Islet precursor cell (in vitro differentiated cells): Measurements from ENCODE around the gene TMA7B.
"Not testable (repeated sequence)": the region's sequence is repeated elsewhere in the genome, so short reads cannot be mapped to it uniquely, and the experiment has no call there.

Experiments used
- DNase-seq: peaks from one replicate; pipeline ENCODE4 v3.0.0-alpha.2; 2018

TMA7B gene

DNA sequence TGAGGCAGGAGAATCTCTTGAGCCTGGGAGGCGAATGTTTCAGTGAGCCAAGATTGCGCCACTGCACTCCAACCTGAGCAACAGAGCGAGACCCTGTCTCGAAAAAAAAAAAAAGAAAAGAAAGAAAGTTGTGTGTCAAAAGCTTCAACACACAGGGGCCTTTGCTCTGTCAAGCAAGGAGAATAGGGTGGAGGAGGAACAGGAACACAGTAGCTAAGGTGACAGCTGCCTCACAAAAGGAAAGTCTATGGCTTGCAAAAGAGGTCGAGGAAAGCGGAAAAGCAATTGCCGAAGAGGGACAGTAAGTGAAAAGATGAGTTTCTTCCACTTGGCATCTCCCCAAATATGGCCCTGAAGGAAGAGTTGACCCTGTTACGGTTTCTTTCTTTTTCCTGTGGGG is 26.5 kb upstream of the TMA7B start:
- DNase-seq, result no peak

DNA sequence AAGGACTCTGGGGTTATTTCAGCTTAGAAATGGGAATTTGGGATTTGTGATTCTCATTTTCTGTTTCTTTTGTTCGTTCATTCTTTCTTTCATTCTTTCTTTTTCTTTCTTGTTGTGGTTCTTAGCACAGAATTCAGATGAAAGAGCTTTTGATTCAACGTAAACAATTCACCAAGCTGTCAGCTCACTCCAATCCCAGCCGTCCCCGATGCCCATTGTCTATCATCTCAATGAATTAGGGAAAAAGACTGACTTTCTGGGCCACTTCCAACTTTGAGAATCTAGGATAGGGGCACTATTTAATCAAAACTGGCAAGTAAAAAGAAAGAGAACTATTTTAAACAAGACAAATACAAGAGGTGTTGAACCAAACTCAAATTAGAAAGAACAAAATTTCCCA is 25.1 kb upstream of the TMA7B start:
- DNase-seq, result no peak

DNA sequence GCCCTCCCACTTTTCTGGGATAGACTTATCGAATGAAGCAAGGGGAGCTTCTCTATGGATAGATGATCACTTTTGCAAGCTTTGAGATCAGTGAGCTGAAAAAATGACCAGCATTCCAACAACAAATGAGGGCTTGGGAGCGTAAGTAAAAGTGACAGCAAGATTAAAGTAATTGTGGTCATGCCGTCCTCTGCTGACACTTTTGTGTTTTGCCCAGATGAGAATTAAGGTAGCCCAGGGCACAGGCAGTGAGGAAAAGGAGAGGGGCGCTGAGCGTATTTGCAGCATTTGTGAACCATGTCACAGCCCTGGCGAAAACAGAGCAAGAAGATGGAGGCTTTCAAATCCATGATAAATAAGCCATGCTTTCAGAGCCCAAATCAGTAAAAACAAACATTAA is 24.6 kb upstream of the TMA7B start:
- no peak for DNase-seq

DNA sequence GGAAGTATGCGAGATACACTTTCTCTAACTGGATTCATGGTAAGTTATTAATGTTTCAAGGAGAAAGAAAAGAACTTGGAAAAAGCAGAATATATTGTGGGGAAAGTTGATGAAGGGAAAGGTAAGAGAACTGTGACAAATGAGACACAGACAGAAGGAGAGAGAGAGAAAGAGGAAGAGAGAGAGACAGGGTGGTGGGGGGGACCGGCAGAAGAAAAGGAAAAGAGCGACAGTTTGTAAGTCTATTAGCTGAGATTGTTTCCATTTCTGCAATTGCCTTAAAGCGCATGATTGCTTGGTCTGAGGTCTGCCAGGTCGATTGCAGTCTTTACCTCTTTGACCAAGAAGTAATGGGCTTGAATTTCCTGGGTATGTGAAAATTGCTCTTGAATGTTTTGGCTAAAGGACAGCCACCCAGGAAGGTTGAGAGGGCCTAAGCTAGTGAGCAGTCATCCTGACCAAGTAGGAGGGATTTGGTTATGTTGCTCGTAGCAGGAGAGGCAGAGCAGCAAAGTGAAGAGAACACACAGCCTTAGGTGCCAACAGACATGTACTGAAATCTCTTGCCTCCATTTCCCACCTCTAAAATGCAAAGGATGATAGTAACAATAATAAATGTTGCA is 23.6 kb upstream of the TMA7B start:
- DNase-seq, result no peak

DNA sequence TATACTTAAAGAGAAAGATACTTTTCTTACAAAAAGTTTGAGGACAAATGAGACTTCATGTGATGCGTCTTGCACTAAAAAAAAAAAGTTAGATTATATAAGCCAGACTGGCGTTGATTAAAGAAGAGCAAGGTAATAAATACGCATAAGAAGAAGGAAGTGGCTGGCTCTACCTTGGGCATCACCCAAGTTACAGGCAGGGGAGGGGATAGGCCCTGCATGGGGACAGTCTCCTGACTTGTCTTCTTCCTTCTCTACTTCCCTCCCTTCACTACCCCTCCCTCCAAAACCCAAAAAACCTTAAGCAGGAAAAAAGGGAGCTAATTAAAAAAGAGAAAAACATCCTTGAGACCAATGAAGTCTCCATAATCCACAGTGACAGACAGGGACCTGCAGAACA is 22.3 kb upstream of the TMA7B start:
- DNase-seq, result no peak

DNA sequence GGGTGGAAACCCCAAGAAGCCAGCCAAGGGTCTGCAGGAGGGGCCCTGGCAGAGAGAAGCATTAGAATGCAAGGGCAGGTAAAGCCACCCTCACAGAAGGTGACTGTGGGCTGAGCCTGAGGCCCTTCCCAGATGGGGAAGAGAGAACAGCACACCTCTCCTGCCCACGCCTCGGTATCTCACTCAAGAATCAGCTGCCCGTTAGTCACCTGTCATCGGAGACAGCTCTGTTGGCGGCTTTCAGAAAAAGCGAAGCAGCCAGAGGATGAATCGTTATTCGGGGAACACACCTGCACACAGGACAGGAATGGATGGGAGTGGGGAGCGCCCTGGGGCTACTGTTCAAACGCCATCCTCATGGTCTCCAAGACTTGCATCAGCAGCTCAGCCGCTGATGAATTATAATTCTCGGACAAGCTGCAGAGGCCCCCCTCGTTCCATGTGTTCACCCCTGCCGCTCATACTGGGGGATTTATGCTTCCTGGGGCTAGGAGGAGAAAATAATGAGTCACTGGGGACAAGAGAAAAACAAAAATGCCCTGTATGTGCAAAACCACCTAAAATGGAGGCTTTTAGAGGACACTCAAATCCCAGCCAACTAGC is 21.6 kb upstream of the TMA7B start:
- no peak for DNase-seq

DNA sequence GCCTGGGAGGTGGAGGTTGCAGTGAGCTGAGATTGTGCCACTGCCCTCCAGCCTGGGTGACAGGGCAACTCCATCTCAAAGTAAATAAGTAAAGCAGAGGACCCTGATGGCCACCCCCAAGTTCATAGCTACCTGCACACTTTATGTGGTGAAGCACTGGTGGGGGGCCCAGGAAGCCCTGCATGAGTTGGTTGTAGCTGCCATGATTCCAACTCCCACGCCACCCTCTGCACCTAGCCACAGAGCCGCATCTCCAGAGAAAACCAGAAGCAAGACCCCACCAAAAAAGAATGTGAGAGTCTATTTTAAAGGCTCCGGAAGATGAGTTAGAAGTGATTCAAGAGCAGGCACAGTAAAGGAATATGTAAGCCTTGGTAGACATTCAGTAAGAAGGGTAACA is 20.4 kb upstream of the TMA7B start:
- no peak for DNase-seq

DNA sequence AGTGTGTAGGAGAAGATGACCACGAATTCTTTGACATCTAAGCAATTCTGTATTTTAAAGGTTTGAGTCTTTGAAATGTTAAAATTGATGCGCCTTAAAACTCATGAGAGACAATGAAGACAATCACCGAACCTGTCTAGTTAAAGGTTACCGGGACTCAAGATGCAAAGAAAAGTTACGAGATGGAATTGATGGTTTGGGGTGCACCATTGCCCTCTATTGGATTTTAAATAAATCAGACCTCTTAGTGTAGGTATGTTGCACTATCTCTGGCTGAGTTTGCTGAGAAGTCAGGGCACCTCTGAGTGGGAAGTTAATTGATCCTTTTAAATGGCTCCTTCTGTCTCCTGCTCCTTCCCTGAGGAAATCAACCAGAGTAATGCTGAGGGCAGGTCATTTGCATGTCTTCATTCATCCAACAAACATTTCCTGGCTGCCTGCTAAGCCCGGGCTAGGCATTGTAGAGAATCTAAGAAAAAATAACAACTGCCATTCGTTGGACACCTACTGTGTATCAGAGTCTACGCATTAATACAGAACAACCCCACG is 19.4 kb upstream of the TMA7B start:
- no peak for DNase-seq

DNA sequence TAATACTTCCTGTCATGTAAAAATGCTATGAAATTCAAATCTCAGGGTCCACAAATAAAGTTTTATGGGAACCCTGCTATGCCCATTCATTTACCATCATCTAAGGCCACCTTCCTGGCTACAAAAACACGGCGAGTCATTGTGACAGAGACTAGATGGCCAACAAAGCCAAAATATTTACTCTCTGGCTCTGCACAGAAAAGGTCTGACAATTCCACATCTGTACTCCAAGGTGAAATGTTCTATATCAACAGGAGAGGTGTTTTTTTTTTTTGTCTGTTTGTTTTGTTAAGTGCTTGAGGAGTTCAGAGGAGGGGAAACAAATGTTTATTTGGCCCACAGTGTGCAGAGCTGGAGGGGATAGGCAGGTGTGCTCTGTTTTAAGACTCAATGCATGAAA is 18.6 kb upstream of the TMA7B start:
- DNase-seq, result no peak

DNA sequence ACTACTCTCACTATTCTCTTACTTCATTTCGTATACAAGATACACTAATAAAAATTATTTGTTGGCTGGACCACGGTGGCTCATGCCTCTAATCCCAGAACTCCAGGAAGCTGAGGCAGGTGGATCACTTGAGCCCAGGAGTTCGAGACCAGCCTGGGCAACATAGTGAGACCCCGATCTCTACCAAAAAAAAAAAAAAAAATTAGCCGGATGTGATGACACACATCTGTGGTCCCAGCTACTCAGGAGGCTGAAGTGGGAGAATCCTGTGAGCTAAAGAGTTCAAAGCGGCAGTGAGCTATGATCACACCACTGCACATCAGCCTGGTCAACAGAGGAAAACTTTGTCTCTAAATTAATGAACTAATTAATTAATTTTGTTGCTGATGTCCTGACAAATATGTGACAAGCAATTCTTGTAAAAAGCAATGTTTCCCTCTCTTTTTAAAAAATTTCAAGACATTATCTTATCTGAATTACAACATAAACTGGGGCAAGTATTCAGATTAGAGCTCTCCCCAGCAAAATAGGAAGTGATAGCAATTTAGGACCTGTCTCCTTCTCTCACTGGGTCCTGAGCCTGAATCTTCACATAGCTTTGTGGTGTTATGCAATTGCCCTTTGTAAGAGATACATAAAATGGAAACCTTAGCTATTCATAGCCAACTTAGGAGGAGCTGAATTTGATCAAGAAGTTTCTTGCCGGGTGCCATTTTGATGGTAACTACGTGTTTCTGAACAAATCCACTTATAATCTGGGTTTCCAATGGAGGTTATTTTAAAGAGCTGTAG is 17.6 kb upstream of the TMA7B start:
- DNase-seq, result no peak

DNA sequence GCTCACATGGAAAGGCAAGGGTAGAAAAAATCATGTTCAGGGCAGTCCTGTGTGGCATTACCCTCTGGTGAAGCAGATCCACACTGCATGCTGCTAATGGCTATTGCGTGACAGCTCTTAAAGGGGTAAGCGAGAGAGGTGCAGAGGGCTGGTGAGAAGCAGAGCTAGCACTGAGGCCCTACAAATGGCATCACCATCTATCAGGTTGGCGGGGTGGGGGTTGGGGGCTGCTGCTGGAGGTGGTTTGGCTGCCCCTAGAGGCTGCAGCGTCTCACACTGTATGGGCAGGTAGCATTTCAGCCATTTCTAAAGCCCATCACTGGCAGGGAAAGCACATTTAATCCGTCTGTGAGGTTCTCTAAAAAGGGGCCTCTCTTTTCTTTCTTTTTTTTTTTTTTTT is 16.9 kb upstream of the TMA7B start:
- peak; percentile 66 for DNase-seq

DNA sequence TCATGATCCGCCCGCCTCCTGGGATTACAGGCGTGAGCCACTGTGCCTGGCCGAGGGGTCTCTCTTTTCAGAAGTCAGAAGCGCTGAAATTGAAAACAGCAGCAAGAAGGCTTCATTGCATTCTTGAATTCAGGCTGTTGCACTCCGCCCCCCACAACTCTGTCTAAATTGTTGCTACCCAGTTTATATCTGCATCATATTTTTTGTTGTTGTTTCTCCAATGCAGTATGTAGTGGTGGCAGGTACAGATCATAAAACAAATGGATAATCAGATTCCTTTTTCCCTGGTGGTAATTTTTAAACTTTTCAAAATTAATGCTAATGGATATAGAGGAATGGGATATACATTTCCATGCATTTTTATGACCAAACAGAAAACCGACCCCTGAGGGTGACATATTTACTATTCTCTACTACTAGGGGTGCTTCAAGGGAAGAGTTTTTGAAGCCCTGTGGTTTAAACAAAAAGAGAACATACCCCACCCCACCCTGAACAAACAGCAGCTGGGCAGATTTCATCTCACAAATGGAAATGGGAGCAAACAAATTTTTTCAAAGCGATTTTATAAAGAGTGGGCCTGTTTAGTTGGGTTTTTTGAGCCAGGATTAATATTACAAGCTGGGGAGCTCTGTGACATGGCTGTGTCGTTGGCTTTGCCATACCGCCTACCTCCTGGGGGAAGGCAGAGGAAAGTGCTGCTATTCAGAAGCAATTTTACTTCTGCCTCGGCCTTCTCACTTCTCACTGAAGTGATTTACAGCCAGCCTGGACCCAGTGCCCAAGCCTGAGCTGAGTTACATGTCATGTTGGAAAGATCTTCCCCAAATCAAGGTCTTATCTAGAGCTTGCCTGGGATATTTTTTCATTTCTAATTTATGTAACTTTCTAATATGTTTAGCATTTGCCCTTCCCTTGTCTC is 16.0 kb upstream of the TMA7B start:
- DNase-seq, result no peak

DNA sequence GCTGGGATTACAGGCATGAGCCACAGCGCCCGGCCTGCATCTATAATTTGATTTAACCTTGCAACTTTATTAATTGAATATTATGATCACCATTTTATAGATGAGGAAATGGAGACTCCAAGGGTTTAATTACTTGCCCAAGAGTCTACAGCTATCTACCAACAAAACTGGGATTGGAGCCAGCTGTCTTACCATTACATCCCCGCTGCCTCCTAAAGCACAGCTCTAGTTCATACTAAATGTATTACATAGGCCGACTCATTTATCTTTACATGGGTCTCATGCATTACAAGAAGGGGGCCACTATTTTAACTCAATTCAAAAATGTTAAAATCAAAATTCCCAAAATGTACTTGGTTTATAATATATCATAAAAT is 14.1 kb upstream of the TMA7B start:
- DNase-seq, result no peak

DNA sequence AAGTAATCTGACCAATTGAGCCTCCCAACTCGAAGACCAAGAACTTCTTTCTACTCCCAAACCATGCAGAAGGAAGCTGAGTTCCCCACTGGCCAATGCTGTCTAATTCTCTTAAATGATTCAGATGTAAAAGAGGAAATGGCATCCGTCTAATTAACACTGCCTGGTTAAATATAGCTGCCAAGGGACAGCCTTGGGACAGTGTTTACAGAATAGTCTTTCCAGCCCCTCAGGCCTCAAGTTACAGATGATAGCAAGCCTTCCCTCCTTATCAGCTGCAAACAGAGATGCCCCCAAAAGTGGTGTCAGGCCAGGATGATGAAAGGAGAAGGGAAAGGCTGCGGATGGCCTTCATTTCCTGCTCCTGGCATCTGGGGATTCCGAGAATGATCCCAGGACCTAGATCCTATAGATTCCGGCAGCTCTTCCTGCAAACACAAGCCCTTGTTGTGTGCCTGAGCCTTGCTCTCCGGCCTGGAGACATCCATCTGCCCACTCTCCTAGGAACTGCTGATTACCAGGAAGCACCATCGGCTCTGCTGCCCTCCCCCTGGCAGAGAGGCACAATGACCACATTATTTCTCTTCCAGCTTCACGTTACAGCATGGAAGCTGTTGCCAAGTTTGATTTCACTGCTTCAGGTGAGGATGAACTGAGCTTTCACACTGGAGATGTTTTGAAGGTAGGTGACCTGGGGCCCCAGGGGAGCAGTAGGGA is 13.5 kb upstream of the TMA7B start:
- peak; percentile 78 for DNase-seq

DNA sequence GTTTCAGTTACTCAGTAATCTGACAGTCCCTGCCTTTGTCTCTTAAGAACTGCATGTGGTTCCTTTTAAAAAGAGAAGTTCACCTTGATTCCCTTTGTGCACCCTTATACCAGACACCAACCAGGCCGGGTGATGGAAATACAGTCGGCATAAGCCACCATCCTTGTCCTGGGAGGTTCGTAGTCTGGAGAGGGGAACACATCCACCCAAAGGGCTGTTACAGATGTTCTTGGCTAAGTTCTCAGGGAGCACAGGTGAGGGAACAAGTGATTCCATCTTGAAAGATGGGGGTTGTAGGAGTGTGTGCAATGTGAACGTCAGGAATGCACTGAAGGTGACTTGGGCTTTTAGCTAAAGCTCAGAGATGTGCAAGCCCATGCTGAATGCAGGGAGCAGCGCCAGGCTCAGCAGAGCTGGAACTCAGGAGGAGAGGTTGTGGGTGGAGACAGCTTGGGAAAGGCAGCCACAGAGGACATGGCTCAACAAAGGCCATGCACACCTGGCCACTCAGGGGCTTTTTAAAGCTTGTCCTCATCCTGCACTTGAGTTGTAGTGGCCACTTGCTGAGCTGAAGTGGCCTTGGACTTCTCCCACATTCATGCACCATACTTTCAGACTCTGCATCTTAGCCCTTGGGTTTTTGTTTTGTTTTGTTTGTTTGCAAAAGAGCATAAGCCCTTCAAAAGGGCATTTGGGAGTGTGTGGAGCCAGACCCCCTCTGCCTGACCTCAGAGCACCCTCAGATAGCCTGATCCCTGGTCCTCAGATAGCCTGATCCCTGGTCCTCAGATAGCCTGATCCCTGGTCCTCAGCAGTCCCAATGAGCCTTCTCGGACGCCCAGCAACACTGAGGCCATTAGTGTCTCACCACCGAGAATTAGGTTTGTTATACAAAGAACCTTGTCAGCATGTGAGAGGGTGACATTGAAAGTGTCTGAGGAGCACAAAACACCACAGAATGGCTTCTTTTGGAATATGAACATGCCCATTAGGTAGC is 12.7 kb upstream of the TMA7B start:
- DNase-seq, result no peak

DNA sequence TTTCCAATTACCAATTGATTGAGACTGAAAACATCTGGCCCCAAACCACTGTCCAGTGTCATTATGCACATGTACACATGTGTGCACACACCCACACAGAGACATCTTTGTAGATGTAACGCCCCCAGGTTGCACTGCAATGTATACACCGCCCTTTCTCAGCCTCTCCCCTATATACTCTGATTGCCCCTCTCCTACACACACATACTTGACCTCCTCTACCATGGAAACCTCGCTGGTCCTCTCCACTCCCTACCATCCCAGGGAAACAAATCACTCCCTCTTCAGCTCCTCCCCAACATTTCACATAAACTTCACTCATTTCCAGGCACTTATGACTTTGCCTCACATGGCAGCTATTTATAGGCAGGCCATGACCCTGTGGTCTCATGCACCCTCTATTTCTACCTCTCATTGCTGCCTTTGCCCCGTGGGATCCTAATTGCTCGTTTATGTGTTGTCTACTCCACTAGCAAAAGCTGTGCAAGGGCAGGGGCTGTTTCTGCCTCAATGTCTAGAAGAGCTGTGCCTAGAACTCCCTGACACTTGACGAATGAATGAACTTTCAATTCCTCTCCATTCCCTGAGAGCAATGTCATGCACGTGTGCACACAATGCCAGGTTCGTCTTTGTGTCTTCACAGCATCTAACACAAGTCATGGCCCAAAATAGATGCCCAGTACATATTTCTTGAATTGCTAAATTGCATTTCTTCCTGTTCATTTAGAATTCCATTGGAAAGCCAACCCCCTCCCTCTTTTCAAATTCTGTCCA is 10.0 kb upstream of the TMA7B start:
- no peak for DNase-seq

DNA sequence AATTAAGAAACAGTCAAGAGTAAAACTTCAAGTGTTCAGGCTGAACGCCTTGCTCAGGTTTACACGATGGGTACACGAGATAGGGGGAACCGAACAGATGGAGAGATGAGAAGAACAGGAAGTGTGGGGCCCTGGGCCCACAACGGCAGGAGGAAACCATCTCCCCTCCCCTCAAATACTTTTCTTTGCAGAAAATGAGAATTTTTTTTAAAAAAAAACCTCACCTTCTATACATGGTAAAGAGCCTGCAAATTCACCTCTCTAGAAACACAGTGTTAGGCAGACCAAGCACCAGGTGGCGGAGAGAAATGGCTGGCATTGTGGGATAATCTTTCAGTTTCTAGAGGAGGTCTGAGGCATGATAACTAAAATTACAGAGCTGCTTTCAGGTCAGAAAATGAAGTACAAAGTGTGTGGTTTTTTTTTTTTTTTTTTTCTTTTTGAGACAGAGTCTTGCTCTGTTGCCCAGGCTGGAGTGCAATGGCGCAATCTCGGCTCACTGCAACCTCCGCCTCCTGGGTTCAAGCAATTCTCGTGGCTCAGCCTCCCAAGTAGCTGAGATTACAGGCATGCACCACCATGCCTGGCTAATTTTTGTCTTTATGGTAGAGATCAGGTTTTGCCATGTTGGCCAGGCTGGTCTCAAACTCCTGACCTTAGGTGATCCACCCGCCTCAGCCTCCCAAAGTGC is 8.4 kb upstream of the TMA7B start:
- not testable (repeated sequence) for DNase-seq

DNA sequence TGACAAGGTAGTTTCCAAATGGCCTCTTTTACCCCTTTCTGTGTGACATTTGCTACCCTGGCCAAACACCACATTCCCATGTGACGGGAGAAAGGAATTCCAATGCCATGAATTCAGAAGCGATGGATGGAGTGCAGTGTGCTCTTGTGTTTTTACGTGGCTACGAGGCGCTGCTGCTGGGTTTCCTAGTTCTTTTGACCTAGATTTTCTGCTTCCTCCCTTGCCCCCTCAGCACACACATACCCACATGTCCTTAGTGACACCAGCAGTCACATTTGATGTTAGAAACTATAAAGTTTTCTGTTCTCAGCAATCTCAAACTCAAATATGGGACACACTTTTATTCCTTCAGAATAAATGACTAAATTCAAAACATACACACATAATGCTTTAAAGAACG is 7.8 kb upstream of the TMA7B start:
- no peak for DNase-seq

DNA sequence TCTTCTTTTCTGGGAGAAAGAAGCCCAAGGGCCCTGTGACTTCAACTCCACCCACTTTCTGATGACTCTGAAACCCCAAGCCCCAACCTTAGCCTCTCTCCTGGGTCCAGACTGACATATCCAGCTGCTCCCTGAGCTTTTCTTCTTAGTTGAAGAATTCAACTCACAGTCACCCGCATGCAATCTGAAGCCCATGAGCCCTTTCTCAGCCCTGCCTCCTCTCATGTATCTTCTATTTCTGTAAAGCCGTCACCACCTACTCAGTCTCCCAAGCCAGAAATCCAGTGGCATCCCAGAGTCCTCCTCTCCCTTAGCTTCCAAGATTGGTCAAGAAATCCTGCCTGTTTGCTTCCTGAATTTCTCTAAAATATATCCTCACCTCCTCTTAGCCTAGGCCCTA is 7.1 kb upstream of the TMA7B start:
- no peak for DNase-seq

DNA sequence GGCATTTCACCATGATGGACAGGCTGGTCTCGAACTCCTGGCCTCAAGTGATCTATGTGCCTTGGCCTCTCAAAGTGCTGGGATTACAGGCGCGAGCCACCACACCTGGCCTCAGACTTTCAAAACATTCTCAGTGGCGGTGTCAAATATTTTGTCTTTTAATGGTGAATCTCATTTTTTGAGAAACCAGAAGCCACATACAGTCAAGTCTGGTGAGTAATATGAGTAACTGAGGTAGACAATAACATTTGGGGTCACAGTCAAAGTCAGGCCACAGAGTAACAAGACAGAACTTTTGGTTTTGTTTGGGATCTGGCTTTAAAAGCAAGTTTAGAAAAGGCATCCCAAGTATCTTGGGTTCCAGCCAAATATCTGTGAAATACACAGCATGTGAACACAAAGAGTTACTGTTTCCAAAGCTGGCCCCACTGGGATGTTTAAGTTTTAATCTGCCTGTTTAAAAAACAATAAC is 5.6 kb upstream of the TMA7B start:
- DNase-seq, result no peak
